Parathyroid adenoma (tissue), 2 donors: Measurements from ENCODE around the gene LEF1.

ENCODE experiments used
- H2AFZ ChIP-seq: fragments of 300-600 bp; sonication (generic); one replicate; pipeline ENCODE4 v1.7.0; 2017; ENCODE audit warnings: antibody characterized with exemption, mild to moderate bottlenecking
- H3K27ac ChIP-seq: fragments of 300-600 bp; sonication (generic); one replicate; pipeline ENCODE4 v1.7.0; 2017
- H3K27me3 ChIP-seq: fragments of 300-600 bp; sonication (generic); one replicate; pipeline ENCODE4 v1.7.0; 2017; ENCODE audit warnings: low read length; ENCODE audit not compliant: control insufficient read depth, insufficient read depth
- H3K36me3 ChIP-seq: fragments of 300-600 bp; sonication (generic); one replicate; pipeline ENCODE4 v1.7.0; 2017; ENCODE audit warnings: low read length; ENCODE audit not compliant: control insufficient read depth, insufficient read depth
- H3K4me1 ChIP-seq: fragments of 300-600 bp; sonication (generic); one replicate; pipeline ENCODE4 v1.7.0; 2017; ENCODE audit warnings: control low read depth
- H3K4me2 ChIP-seq: fragments of 300-600 bp; sonication (generic); one replicate; pipeline ENCODE4 v1.7.0; 2017; ENCODE audit warnings: low read length
- H3K4me3 ChIP-seq: fragments of 300-600 bp; sonication (generic); one replicate; pipeline ENCODE4 v1.7.0; 2017; ENCODE audit warnings: low read depth, low read length
- H3K79me2 ChIP-seq: fragments of 300-600 bp; sonication (generic); one replicate; pipeline ENCODE4 v1.7.0; 2017; ENCODE audit warnings: control low read depth
- H3K9ac ChIP-seq: fragments of 300-600 bp; sonication (generic); one replicate; pipeline ENCODE4 v1.7.0; 2017; ENCODE audit warnings: mild to moderate bottlenecking
- H3K9me3 ChIP-seq: fragments of 300-600 bp; sonication (generic); one replicate; pipeline ENCODE4 v1.7.0; 2017; ENCODE audit warnings: low read length; ENCODE audit not compliant: control insufficient read depth
- CTCF ChIP-seq: fragments of 300-600 bp; sonication (generic); IDR thresholded peaks from one replicate; pipeline ENCODE4 v1.7.0; 2017; ENCODE audit warnings: antibody characterized with exemption, mild to moderate bottlenecking
- donor health status: primary hyperparathyroidism.

LEF1 gene

GRCh38 chr4:108094923-108095482 lies 73.7 kb downstream of the LEF1 start:
- H3K79me2 ChIP-seq: no peaks in the 10 kb centered on the region
- no peak for TF ChIP-seq CTCF
- no peak overlapping the region for H3K4me2 ChIP-seq
- no peaks in the 10 kb centered on the region for H3K36me3 ChIP-seq
- no peak overlapping the region for H3K9ac ChIP-seq
- no peaks in the 10 kb centered on the region for H3K4me1 ChIP-seq
- H3K4me3 ChIP-seq: no peak overlapping the region
- H2AFZ ChIP-seq: no peak overlapping the region
- no peaks in the 10 kb centered on the region for H3K27me3 ChIP-seq
- H3K27ac ChIP-seq: no peak overlapping the region
- H3K9me3 ChIP-seq: no peaks in the 10 kb centered on the region

- Histone ChIP-seq H3K4me1 (no peaks in the 10 kb centered on the region), H3K27ac (no peak overlapping the region), H3K27me3 (no peaks in the 10 kb centered on the region), H3K9ac (no peak overlapping the region), H3K9me3 (no peaks in the 10 kb centered on the region), H2AFZ (no peak overlapping the region), H3K4me2 (no peak overlapping the region), H3K36me3 (no peaks in the 10 kb centered on the region), H3K4me3 (no peak overlapping the region), H3K79me2 (no peaks in the 10 kb centered on the region)
- no peak for TF ChIP-seq CTCF
Measured at GRCh38 chr4:108094131-108094530, 74.6 kb downstream of the LEF1 start.

GRCh38 chr4:108092288-108092687 lies 76.4 kb downstream of the LEF1 start:
- TF ChIP-seq CTCF: no peak
- Histone ChIP-seq H3K4me2 (no peak overlapping the region), H3K4me1 (no peaks in the 10 kb centered on the region), H3K36me3 (no peaks in the 10 kb centered on the region), H3K9me3 (no peaks in the 10 kb centered on the region), H3K9ac (no peak overlapping the region), H3K79me2 (no peaks in the 10 kb centered on the region), H3K27ac (no peak overlapping the region), H3K27me3 (no peaks in the 10 kb centered on the region), H3K4me3 (no peak overlapping the region), H2AFZ (no peak overlapping the region)

DNA sequence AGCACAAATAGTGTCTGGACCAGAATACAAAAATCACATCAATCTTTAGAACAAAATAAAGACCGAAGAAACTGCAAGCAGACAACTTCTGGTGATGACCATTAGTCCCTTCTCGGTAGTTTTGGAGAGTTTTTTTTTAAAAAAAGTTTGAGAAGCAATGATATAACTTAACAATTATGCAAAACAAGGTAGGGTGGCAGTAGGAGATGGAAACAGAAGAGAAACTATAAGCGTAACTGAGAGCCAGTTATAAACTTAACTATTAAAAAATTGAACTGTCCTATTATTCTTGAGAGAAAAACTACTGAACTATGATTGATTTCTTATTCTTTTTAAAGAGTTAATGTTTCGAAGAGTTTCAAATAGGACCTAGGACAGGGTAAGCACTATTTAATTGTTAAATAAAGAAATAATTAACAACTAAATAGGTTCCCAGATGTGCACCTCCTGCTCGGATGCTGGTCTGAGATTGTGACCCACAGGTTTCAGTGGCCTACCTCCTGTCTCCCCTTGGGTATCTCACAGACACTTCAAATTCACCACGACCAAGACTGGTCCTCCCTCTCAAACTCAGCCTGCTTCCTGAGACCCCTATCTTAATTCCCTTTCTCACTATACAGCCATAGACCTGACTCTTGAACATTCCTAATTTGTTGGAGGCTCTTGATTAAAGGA lies 81.3 kb downstream of the LEF1 start:
- Histone ChIP-seq H3K4me2 (no peak overlapping the region), H2AFZ (no peak overlapping the region), H3K9ac (no peak overlapping the region), H3K4me3 (no peak overlapping the region), H3K9me3 (no peaks in the 10 kb centered on the region), H3K36me3 (no peaks in the 10 kb centered on the region), H3K27ac (no peak overlapping the region), H3K27me3 (no peaks in the 10 kb centered on the region), H3K4me1 (no peaks in the 10 kb centered on the region), H3K79me2 (no peaks in the 10 kb centered on the region)
- TF ChIP-seq CTCF: no peak

DNA sequence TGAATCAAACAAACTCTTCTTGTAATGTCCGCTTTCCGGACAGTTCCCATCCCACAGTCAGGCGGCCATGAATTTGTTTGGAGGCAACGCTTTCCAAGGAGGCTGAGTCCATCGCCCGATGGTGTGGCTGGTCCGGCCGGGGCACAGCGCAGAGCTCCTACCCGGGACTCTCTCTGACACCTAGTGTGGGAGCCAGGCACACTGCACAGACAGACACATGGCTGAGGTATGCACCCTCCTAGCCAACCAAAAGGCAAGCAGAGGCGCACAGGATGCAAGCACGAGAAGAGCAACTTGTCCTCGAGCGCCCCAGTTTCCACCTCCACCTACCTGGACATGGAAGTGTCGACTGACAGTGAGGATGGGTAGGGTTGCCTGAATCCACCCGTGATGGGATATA lies 87.5 kb downstream of the LEF1 start:
- Histone ChIP-seq H3K4me3 (no peak overlapping the region), H3K36me3 (no peaks in the 10 kb centered on the region), H3K4me1 (no peaks in the 10 kb centered on the region), H3K27me3 (no peaks in the 10 kb centered on the region), H3K79me2 (no peaks in the 10 kb centered on the region), H3K9me3 (no peaks in the 10 kb centered on the region), H3K27ac (no peak overlapping the region), H3K4me2 (no peak overlapping the region), H3K9ac (no peak overlapping the region), H2AFZ (no peak overlapping the region)
- TF ChIP-seq CTCF: no peak
